ENCODE measurements around the gene ITPR2. TPM values are rescaled to one million over a fixed set of nuclear protein-coding genes. Genes with fewer than 3 reads are reported as not detected.

Gene ITPR2
- total RNA-seq, 4 donors from 2014 or later = 32.6 to 49.8 (median 39.9) TPM

DNA sequence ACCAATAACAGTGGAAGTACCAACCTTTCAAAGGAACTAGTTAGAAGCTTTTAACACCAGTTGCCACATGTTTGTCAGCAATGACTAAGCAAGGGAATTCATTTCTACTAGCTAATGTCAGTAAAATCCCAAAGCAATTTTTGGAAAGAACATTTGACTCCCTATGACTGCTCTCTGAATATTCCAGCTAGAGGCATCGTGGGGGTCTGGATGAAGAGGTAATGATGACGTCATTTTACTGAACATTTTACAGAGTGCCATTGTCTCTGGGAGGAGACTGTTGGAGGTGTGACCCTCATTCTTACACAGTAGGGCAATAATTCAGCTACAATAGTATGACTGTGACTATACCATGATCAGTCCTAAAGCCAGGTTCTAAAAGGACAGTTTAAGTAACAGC lies 204.8 kb downstream of the ITPR2 start:
- H3K27ac ChIP-seq = no peak overlapping the region
- H3K36me3 ChIP-seq = peaks cover 0 to 17% (median 0%) of the 10 kb centered on the region in 3 donors
- no peak overlapping the region for H3K4me3 ChIP-seq
- no peaks in the 10 kb centered on the region for H3K9me3 ChIP-seq
- no peak for TF ChIP-seq EP300 (IDR thresholded peaks at IDR 0.05)
- TF ChIP-seq, protein P1, sequence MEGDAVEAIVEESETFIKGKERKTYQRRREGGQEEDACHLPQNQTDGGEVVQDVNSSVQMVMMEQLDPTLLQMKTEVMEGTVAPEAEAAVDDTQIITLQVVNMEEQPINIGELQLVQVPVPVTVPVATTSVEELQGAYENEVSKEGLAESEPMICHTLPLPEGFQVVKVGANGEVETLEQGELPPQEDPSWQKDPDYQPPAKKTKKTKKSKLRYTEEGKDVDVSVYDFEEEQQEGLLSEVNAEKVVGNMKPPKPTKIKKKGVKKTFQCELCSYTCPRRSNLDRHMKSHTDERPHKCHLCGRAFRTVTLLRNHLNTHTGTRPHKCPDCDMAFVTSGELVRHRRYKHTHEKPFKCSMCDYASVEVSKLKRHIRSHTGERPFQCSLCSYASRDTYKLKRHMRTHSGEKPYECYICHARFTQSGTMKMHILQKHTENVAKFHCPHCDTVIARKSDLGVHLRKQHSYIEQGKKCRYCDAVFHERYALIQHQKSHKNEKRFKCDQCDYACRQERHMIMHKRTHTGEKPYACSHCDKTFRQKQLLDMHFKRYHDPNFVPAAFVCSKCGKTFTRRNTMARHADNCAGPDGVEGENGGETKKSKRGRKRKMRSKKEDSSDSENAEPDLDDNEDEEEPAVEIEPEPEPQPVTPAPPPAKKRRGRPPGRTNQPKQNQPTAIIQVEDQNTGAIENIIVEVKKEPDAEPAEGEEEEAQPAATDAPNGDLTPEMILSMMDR (IDR thresholded peaks at IDR 0.05) = no peak
- WGBS, 2 donors = 56 to 63% methylated on average over 2 of the region's 2 CpGs
- DNase-seq (ENCODE audit: low spot score in 2 of 2) = no peak
- H3K4me1 ChIP-seq = peaks cover 0 to 9% (median 3%) of the 10 kb centered on the region in 4 donors
- H3K27me3 ChIP-seq = no peaks in the 10 kb centered on the region

DNA sequence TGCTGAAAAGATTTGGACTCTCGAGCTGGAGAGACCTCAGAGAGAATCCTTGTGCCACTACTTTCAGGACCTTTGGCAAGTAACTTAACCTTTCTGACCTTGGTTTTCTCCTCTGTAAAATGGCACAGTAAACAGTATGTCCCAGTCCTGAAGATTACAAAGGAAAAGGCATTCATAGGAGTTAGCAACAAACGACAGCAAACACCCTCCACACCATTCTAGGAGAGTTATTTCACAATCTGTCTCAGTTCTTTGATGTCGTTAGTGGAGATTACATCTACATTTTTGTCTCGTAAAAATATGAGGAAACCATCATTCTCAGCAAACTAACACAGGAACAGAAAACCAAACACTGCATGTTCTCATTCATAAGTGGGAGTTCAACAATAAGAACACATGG lies 205.7 kb downstream of the ITPR2 start:
- 68 to 85% methylated on average over 4 of the region's 4 CpGs for WGBS, 2 donors
- TF ChIP-seq, protein P1 (IDR thresholded peaks at IDR 0.05) = no peak
- no peak for TF ChIP-seq POLR2A (IDR thresholded peaks at IDR 0.05)
- TF ChIP-seq EP300 (IDR thresholded peaks at IDR 0.05) = no peak
- no peak overlapping the region for H3K4me3 ChIP-seq

DNA sequence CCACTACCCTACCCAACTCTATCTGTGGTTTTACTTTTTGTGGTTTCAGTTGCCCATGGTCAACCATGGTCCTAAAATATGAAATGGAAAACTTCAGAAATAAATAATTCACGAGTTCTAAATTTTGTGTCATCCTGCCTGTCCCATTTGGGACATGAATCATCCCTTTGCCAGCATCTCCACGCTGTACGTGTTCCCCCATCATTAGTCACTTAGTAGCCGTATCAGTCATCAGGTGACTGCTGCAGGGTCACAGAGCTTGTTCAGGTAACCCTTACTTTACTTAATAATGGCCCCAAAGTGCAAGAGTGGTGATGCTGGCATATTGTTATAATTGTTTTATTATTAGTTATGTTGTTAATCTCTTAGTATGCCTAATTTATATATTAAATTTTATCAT lies 209.9 kb downstream of the ITPR2 start:
- TF ChIP-seq EP300 (IDR thresholded peaks at IDR 0.05) (no peak), POLR2A (IDR thresholded peaks at IDR 0.05) (no peak)
- TF ChIP-seq, protein P1 (IDR thresholded peaks at IDR 0.05) = no peak
- Histone ChIP-seq H3K9me3 (no peaks in the 10 kb centered on the region), H3K27me3 (no peaks in the 10 kb centered on the region), H3K36me3 (peaks cover 0 to 39% (median 0%) of the 10 kb centered on the region in 3 donors), H3K4me1 (no peaks in the 10 kb centered on the region), H3K27ac (no peak overlapping the region), H3K4me3 (no peak overlapping the region)
- WGBS, 2 donors = 89 to 91% methylated on average over 4 of the region's 4 CpGs
- no peak for DNase-seq (ENCODE audit: low spot score in 2 of 2)

More for the DNA sequence above, 205.7 kb downstream of the ITPR2 start:
- no peaks in the 10 kb centered on the region for H3K27me3 ChIP-seq
- no peak overlapping the region for H3K27ac ChIP-seq
- H3K36me3 ChIP-seq = peaks cover 0 to 20% (median 0%) of the 10 kb centered on the region in 3 donors
- DNase-seq (ENCODE audit: low spot score in 2 of 2) = no peak
- peaks cover 0 to 9% (median 3%) of the 10 kb centered on the region in 4 donors for H3K4me1 ChIP-seq
- H3K9me3 ChIP-seq = no peaks in the 10 kb centered on the region

DNA sequence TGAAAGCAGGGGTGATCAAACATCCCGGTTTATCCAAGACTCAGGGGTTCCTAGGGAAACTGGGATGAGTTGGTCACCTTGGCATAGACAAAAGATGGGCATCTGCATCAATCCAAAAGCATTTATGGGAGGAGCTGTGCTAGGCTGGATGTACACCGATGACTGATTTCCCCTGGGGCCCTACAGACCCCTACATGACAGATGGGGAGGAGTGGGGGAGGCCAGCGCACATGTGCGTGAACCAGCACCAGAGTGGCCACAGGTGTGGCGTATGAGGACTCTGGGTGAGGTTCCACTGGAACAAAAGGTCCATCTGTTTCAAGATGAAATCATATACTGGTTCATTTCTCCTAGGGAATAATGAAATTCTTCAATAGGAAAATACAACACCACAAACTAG lies 210.4 kb downstream of the ITPR2 start:
- Histone ChIP-seq H3K36me3 (peaks cover 0 to 37% (median 0%) of the 10 kb centered on the region in 3 donors), H3K4me1 (no peaks in the 10 kb centered on the region), H3K9me3 (no peaks in the 10 kb centered on the region), H3K4me3 (no peak overlapping the region), H3K27ac (no peak overlapping the region), H3K27me3 (no peaks in the 10 kb centered on the region)
- no peak for TF ChIP-seq EP300 (IDR thresholded peaks at IDR 0.05)
- no peak for TF ChIP-seq POLR2A (IDR thresholded peaks at IDR 0.05)
- TF ChIP-seq, protein P1 (IDR thresholded peaks at IDR 0.05) = no peak
- no peak for DNase-seq (ENCODE audit: low spot score in 2 of 2)
- WGBS, 2 donors = 79 to 81% methylated on average over 5 of the region's 5 CpGs

DNA sequence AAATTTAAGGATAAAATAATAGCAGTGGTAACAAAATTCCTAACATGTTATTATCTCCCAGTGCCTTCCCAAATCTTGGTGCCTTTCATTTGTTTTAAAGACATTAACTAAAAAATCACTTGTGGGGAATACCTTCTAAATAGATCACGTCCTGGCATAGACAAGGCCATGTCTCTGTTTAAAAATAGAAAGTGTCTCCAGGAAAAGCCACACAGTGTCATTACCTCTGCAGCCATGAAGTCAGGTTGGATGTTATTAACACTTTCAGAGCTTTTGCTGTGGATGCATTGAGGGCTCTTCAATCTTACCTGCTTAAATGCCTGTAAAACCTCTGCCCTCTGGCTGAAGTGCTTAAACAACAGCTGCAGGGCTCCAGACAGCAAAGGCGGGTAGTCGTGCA lies 211.1 kb downstream of the ITPR2 start:
- no peaks in the 10 kb centered on the region for H3K4me1 ChIP-seq
- no peaks in the 10 kb centered on the region for H3K27me3 ChIP-seq
- 86 to 88% methylated on average over 3 of the region's 3 CpGs for WGBS, 2 donors
- H3K36me3 ChIP-seq = peaks cover 0 to 31% (median 0%) of the 10 kb centered on the region in 3 donors
- no peaks in the 10 kb centered on the region for H3K9me3 ChIP-seq
- no peak overlapping the region for H3K4me3 ChIP-seq
- DNase-seq (ENCODE audit: low spot score in 2 of 2) = no peak
- H3K27ac ChIP-seq = no peak overlapping the region
- TF ChIP-seq POLR2A (IDR thresholded peaks at IDR 0.05) = no peak
- TF ChIP-seq EP300 (IDR thresholded peaks at IDR 0.05) = no peak
- TF ChIP-seq, protein P1 (IDR thresholded peaks at IDR 0.05) = no peak

Measured in tibial nerve (tissue), 4 donors.